HG03280 (cell line): ENCODE results near the gene BRD9.
"Not testable (repeated sequence)": the region's sequence is repeated elsewhere in the genome, so short reads cannot be mapped to it uniquely, and the experiment has no call there.

Experiments used
- ATAC-seq: cut with Tn5 transposase; IDR thresholded peaks from one replicate; pipeline ENCODE4 v1.9.1; 2021; ENCODE audit warnings: mild to moderate bottlenecking, moderate library complexity; ENCODE audit not compliant: unreplicated experiment

Gene BRD9

GRCh38 chr5:923281-923873, 30.8 kb upstream of the BRD9 start:
- ATAC-seq: peak; percentile 64

DNA sequence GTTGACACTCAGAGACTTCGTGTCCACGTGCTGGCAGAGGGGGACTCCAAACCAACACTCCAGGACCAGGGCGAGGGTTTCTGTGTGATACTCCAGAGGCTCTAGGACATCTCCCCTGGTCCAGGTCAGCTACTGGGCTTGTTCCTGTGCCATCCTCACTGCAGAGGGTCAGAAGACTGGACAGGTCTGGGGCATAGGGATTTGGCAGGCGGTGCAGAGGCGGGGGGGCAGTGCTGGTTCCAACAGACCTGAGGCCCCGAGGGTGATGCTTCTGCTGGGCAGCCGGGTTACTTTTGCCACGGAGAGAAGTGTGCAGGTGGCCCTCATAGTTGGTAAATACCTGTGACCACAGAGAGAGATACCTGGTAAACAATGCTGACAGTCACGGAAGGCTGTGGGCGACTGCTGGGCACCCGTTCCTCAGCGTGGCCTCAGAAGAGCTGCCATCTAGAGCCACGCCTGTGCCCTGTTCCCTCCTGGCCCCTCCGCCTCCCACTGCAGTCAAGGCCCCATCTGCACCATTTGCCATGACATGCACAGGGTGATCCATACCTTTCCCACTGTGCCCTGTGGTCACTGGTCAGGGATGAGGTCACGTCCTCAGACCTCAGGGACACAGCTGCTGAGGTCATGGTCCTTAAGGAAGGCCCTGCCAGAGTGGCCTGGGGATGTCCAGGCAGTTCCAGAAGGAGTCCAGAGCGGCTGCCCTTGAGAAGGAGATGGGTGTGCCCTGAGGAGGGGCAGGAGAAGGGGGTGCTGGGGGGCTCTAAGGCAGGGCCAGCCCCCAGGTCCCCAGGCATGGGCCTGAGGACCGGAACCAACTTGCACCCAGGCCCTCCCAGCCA, 30.1 kb upstream of the BRD9 start:
- no peak for ATAC-seq

DNA sequence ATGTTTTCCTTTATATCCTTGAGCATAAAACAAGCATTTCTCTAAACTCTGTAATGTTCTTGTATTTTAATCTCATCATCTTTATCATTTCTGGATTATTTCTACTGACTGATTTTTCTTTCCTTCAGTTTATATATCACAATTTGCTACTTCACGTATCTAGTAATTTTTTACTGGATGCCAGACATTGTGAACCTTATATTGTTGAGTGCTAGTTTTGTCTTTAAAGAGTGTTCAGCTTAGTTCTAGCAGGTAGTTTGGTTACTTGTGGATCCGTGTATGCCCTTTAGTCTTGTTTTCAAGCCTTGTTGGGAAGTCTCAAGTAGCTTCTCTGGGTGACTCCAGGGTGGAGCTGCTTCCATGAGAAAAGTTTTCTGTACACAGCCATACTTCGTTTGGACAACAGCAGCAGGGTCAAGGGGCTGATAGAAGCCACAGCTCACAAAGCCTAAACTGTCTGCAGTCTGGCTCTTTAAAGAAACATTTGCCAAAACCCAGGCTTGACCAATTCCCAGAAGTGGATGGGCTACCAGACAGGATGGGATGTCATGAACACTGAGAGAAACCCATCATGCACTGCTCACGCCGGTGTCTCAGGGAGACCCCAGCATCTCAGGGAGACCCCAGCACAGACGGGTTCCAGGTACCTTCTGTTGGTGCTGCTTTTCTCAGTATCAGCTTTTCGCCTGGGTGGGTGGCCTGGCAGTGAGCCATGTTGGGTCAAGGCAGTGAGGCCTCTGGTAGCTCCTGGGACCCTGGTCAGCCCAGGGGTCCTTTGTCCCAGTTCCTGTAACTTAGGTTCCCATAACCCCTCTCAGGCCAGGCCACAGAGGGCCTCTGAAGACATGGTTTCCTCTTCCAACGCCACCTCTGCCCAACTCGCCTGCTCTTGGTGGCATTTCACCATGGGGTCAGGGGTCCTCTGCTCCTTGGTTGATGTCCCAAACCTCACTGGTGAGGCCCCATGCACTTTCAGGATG, 29.1 kb upstream of the BRD9 start:
- no peak for ATAC-seq

DNA sequence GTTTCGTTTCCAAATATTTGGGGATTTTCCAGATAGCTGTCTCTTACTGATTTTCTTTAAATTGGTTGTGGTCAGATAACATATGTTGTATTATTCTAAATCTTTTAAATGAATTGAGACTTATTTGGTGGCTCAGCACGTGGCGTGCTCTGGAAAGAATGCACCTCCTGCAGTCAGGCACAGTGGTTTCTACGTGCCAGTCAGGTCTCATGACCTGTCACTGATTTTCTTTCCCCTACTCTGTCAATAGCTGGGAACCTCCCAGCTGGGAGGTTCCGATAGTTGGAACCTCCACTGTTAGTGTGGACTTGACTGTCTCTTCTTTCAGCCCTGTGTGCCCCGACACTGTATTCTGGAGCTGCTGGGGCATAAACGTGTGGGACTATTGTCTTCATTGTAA, 27.7 kb upstream of the BRD9 start:
- ATAC-seq: no peak

- ATAC-seq: no peak
Measured at GRCh38 chr5:919356-920000, 26.9 kb upstream of the BRD9 start.

DNA sequence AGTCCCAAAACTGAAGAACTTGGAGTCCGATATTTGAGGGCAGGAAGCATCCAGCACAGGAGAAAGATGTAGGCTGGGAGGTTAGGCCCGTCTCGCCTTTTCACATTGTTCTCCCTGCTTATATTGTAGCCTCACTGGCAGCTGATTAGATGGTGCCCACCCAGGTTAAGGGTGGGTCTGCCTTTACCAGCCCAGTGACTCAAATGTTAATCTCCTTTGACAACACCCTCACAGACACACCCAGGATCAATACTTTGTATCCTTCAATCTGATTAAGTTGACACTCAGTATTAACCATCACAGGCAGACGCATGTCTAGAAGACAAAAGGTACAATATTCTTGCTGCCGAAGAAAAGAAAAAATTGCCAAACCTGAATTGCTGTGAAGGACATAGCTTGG, 26.1 kb upstream of the BRD9 start:
- not testable (repeated sequence) for ATAC-seq

- ATAC-seq: no peak
Measured at GRCh38 chr5:916441-917293, 24.1 kb upstream of the BRD9 start.

GRCh38 chr5:915946-916345, 23.3 kb upstream of the BRD9 start:
- no peak for ATAC-seq

DNA sequence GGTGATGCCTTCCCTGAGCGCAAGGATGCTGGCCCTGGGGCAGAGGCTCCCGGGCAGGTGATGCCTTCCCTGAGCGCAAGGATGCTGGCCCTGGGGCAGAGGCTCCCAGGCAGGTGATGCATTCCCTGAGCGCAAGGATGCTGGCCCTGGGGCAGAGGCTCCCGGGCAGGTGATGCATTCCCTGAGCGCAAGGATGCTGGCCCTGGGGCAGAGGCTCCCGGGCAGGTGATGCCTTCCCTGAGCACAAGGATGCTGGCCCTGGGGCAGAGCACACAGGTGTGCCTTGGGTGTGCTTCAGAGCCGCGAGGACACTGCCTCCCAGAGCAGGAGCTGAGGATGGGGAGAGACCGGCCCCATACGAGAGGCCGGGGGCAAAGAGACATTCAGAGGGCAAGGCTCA, 22.7 kb upstream of the BRD9 start:
- not testable (repeated sequence) for ATAC-seq

GRCh38 chr5:914612-915011, 22.0 kb upstream of the BRD9 start:
- ATAC-seq: no peak

GRCh38 chr5:914174-914573, 21.6 kb upstream of the BRD9 start:
- no peak for ATAC-seq

GRCh38 chr5:912280-913091, 19.9 kb upstream of the BRD9 start:
- ATAC-seq: no peak

DNA sequence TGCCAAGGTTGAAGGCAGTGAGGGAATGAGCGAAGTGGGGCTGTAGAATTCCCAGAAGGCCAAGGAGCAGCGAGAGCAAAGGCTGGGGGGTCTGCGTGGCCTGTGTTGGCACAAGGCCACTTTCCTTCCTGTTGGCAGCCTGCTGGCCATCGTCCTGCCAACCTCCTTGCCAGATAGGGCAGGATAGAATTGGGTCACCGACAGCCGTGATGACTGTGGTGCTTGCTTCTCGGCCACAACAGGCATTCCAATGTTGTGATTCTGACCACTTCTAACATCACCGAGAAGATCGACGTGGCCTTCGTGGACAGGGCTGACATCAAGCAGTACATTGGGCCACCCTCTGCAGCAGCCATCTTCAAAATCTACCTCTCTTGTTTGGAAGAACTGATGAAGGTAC, 19.0 kb upstream of the BRD9 start:
- no peak for ATAC-seq

DNA sequence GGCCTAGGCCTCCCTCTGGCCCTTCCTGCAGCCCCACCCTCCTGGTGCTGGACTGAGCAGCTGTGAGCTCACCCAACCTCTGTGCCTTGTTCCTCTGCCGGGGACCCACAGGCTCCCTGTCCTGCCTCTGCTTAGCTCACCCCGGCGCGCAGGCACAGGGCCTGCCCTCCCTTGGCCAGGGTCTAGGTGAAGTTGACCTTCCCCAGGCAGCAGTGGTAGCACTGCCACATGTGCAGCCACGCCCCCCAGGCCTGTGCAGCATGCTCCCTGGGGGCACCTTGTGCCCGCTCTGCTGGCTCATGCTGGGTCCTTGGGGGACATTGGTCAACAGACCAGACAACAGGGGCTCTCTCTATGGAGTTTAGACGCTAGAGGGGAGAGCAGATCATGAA, 18.2 kb upstream of the BRD9 start:
- no peak for ATAC-seq

DNA sequence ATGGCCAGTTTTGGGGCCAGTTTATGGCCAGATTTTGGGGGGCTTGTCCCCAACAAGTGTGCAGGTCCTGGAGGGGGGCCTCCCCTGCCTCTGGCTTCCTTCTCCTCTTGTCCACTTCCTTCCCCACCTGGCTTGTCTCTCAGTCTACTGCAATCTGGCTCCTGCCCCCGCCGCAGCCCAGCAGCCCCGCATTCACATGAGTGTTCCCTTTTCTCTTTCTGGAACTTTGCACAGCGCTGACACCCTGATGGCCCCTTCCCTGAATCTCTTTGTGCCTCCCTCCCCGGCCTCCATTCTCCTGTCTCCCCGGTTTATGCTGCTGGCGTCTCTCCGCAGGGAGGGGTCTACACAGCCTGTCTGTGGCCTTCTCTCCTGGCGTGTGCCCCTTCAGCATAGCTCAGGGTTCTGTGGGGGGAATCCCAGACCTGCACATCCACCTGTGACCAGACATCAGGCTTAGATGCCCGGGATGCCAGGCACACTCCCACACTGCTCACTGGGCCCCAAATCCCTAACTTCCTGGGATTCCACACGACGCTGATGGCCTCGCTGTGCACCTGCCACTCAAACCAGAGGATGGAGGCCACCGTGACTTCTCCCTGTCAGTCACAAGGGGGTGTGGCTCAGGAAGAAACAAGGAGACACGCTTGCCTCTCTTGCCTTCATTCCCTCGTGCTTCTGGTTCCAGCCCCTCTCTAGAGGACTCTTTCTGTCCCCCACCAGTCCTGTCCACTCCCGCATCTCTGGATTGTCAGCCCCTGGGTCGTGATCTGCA, 17.6 kb upstream of the BRD9 start:
- no peak for ATAC-seq

GRCh38 chr5:909086-909485, 16.5 kb upstream of the BRD9 start:
- no peak for ATAC-seq

DNA sequence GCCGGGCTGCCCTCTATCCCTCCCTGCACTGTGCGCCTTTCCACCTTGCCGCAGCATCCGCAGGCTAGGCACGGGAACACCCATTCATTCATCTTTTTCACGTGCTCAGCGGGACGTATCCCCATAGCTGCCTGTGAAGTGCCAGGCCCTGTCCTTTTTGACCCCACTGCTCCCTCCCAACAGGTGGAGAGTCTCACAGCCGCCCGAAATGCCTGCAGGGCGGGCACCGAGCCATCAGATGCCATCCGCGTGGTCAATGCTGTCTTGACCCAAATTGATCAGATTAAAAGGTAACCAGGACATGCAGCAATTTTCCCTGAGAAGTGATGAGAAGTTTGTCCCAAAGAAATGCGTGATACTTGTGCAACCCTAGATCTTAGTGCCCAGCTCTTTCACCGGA, 15.6 kb upstream of the BRD9 start:
- ATAC-seq: no peak

DNA sequence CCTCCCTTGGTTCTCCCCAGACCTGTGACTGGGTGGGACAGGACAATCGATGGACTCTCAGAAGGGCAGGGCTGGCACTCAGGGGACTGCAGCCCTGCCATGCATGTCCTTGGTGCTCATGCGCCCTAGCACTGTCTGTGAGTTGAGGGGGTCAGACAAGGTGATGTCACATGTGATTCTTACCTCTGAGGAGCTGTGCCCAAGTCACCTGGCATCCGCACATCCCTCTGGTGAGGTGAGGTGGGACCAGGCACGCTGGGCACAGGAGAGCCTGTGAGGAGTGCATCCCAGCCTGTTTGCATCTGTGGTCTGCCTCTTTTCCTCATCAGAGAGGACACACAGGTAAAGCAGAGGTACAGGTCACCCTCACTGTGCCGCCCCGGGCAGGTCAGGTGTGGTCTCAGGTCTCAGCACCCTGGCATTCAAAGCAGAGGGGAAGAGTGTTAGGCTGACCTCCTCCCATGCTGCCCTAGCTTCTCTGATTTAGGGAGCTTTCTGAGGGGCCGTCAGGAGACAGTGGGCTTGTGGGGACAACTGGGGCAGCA, 14.8 kb upstream of the BRD9 start:
- ATAC-seq: no peak
